HG02642 (cell line): ENCODE results near the gene PAX3.

Experiments used
- ATAC-seq: cut with Tn5 transposase; IDR thresholded peaks from one replicate; pipeline ENCODE4 v1.9.1; 2021; ENCODE audit warnings: mild to moderate bottlenecking; ENCODE audit not compliant: unreplicated experiment, poor library complexity

Gene PAX3

GRCh38 chr2:222281506-222281905 is 17.3 kb downstream of the PAX3 start:
- ATAC-seq = no peak

DNA sequence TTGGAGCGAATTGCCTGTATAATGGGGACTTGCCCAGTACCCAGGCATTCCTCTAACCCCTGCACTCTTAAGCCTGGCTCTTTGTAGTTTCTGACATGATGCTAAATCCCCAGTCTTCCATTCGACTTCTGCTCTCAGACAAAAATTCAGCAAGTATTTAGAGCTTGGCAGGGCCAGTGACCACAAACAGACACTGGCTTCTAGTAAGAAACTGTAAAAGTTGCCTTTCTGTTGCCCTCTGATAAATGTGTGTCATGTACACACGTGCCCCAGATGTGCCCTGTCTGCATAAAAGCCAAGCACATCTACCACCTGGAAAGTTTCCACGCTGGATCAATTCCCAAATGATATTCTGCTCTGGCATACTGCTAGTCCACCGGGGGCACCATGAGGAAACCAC is 18.0 kb downstream of the PAX3 start:
- no peak for ATAC-seq

GRCh38 chr2:222272446-222273015 is 26.3 kb downstream of the PAX3 start:
- ATAC-seq = no peak

DNA sequence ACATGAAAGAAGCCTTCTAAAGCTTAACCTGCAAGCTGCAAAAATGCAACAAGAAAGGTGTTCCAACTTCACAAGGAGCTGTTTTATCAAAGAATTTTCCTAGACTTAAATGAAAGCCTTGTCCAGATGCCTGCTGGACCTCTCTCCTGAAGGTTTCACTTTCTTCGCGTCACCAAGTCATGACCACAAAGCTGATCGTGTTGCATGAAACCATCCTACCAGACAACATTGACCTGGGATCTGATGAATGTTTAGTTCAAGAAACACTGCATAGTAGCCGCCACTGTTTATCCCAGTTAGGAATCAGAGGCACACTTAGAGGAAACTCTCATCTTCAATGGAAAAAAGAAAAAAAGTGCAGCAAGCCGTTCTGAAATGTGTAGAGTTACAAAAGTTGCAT is 26.9 kb downstream of the PAX3 start:
- no peak for ATAC-seq

- ATAC-seq = no peak
Measured at GRCh38 chr2:222270396-222270795, 28.4 kb downstream of the PAX3 start.

DNA sequence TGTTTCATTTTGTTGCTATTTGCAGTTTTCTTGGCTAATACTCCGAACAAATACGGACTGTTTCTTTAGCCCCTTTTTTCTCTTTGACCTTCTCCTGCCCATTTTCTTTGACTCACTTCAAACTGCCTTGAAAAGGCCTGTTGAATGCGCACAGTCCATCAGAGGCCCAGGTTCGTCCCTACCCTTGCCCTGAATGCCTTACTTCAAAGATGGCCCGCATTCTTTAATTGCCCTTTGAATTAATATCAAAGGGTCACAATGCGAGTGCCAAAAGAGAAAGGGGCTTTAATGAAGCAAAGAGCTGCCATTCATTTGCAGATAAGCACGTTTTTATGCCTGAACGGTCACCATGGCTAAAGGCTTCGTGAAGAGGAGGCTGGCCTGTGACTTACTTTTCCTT is 29.7 kb downstream of the PAX3 start:
- no peak for ATAC-seq

DNA sequence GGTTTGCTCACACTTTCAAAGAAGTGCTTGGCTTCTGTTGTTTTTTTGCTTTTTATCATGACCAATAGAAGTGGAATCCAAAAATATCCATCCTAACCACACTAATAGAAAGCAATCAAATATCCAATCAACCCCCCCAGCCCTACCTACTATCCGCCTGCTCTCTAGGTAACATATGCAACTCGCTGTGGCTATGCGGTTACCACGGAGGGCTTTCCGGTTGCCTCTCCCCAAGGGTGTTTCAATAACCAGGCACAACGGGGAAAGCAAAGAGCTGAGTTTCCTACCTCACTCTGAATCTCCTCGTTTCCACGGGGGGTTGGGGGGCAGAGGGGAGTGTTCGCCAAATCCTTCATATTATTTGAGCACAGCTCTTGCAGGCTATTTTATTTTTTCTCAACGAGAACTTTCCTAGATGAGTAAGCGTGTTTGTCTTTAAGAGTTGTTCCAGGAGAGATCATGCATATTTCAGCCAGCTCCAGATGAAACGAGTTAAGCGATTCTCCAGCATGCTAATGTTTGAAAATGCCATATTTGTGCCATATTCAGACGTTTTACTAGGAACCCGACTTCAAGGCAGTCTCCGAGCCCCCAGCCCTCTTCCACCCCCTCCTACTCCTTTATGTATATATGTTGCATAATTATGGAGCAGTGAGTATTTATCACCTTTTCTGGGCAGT is 30.3 kb downstream of the PAX3 start:
- no peak for ATAC-seq

DNA sequence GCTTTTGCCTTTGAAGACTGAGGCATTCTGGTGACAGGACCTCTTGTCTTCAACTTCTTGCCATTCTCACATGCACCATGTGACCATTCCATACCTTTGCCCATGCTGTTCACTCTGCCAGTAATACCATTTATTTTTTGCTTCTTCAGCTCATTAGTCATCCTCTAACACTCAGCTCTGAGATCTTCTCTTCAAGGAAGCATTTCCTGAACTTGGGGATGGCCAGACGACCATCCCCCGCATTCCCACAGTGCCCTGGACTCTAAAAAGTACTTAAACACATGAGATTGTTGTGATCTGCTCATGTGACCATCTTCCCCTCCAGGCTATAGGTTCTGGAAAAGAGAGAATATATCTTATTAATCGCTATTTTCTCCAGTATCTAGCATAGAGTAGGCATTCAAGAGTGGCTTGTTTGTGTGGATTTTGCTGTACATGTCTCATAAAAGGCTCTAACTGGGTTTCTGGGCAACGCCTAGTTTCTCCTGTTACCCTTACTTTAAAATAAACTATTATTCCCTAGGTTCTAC is 33.9 kb downstream of the PAX3 start:
- no peak for ATAC-seq

GRCh38 chr2:222261504-222261903 is 37.3 kb downstream of the PAX3 start:
- no peak for ATAC-seq

DNA sequence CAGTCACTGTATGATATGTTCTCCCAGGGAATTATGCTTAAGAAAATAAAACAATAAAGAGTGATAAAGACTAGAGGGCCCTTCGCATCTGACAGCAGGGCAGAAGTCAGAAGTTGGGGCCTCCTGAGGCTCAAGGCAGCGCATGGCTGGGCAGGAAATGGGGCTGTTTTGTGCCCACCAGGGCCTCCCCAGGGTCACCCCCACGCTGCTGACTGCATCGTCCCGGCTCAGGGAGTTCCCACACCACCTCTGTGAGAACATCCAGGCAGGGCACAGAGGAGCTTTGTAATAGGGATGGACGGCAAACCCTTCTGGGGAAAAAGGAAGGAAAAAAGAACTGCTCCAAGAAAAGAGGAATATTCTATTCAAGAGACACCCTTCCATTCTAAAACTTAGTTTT is 41.2 kb downstream of the PAX3 start:
- no peak for ATAC-seq

DNA sequence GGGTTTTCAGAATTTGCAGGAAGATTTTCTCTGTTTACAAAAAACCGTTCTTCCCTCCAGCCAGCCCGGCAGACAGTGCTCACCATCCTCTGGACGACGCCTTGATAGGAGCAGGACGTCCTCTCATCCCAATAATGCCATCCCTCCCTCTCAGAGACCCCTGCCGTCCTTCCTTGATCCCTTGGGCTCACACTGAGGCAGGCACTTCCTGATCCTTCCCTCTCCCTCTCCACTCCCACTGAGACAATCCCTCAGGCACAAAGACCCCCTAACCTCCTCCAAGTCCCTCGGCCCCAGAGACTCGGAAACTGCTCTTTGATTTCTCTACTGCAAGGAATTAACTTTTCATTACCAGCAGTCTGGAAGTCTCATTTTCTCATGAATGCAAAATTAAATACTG is 42.5 kb downstream of the PAX3 start:
- ATAC-seq = no peak

DNA sequence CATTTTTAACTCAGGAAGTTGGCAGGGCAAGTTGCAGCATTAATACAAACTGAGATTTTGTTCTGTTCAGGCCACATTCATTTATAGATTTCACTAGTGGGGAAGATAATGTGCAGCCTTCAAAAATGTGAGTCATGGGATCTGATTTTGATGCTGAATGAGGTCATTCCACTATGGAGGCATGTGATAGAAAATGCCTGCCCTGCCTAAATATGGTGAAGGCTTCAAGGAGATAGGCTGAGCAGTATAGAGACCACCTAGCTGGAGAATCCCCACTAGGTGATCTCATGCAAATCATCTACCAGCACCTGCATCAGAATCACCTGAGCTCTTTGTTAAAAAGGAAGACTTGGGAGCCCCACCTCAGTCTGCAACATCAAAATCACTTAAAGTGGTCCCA is 43.7 kb downstream of the PAX3 start:
- ATAC-seq = no peak

DNA sequence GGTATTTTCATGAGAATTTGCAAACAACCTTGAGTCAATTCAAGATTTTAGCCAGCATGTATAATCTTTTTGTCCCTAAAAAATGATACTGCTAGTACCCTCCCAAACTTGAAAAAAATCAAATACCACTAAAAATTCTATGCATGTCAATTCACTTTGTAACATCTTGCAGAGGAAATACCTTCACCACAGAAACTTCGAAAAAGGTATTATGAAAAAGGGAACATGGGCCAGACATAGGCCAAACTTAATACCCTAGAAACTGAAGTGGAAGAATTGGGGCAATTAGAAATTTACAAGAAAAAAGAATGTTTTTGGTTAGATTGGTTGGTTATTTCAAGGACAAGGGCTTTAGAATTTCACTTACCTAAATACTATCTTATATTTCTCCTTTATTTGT is 48.5 kb downstream of the PAX3 start:
- ATAC-seq = no peak

- ATAC-seq = no peak
Measured at GRCh38 chr2:222249444-222249843, 49.4 kb downstream of the PAX3 start.

DNA sequence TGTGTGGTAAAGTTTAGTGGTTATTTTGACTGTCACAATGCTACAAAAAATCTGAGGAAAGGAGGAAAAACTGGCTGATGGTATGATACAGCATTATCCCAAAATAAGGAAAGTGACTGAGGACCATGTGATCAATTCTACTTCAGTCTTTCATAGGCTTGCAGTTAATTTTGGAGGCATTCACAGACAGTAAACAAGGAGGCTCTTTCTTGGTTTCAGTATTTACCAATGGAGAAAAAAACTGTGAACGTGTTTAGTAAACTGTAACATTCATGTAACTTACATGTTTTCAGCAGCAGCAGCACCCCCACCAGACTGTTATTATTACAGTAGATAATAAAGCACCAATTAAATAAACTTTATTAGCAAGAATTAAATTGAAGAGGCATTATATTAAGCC is 50.0 kb downstream of the PAX3 start:
- ATAC-seq = no peak

GRCh38 chr2:222248256-222248655 is 50.5 kb downstream of the PAX3 start:
- ATAC-seq = no peak

DNA sequence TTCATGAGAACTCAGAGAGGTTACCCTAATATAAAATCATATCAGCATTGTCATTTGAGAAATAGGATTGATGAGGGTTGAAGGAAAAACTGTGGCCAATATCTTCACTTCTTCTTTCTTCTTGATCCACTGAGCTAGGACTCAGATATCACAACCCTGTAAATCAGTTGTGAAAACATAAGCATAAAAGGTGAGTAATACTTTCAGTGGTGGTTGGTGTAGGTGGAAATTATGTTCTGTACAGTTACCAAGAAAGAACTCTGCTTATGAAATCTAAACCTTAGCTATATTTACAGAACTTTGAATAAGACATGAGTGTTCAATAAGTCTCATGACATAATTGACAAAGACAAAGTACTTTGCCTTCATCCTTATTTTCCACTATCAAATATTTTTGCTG is 56.3 kb downstream of the PAX3 start:
- ATAC-seq = peak; percentile 47

DNA sequence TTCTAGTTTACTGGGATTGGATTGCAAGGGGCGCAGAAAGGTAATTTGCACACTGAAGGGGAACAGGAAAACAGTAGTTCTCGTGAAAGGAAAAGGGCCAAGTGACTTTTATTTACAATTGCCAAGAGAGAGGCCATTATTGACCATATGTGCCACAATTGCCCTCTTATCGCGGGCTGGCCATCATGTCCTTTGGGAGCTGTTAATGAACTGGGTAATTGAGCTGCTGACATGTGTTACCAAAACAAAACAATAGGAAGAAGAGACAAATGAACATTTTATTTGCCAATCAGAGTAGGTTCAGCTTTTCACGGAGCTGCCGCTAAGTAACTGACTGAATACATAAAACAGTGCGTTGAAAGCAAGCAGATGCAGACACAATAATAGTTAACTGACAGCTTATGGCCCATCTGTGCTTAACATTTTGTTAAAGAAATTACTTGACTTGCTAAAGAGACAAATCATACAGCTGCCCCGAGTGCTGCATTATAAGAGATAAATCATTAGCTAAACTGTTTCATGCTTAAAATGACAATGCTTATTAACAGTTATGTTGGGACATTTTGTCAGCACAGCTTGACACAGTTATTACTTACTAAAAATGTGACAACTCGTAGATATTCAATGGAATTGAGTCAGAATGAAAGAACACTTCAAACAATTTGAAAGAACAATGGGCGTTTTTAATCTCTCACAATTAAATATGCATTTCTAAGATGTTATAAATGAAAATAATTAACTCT is 57.5 kb downstream of the PAX3 start:
- no peak for ATAC-seq

- no peak for ATAC-seq
Measured at GRCh38 chr2:222240676-222241049, 58.1 kb downstream of the PAX3 start.

DNA sequence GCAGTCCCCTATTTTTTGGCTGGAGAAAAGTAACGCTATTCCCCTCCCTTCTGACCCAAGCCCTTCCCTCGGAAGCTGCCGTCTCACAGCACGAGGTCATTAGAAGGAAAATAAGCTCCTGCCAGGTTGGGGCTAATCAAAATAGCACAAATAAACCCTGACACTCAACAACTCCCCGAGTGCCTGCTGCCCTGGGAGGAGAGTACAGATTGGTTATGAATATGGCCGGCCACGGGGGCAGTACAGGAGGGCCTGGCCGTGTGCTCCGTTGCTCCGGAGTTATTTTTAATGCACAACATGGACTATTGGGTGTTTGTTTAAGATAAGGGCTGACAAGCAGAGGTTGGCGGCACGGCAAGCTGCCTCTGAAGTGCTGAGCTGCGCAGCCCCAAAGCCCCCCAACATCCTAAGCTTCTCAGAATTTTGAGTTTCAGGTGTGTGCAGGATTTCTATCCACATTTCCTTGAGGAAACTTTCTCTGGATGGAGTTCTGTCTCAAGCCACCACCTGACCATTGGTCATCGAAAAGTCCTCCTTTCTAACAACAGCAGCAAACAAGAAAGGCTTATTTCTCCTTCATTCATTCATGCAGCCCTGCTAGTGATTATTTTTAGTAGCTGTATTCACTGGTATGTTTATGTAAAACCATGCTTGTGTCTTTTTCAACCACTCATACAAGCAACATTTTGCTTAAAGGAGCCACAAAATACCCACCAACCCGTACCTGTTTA is 58.7 kb downstream of the PAX3 start:
- ATAC-seq = no peak

DNA sequence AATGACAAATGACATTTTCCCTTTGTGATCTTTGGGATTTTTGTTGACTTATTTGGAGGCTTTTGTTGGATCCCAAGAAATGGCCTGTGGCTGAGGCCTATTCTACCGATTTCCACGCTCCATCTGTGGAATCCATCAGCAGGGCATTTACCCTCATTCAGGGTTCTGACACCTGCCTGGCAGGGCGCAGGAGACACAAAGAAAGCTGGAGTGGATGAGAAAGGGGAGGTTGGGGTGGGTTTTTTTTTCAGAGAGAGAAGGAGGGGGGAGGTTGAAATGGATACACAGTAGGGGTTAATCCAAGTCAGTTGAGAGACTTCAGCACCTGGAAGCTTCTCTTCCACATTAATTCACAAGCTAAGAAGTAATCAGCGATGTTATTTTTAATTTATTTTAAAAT is 59.7 kb downstream of the PAX3 start:
- ATAC-seq = no peak
